Measurements from ENCODE around the gene SRC.

The SRC gene

GRCh38 chr20:37416100-37416847, 70.3 kb downstream of the SRC start:
- no peak for DNase-seq

DNA sequence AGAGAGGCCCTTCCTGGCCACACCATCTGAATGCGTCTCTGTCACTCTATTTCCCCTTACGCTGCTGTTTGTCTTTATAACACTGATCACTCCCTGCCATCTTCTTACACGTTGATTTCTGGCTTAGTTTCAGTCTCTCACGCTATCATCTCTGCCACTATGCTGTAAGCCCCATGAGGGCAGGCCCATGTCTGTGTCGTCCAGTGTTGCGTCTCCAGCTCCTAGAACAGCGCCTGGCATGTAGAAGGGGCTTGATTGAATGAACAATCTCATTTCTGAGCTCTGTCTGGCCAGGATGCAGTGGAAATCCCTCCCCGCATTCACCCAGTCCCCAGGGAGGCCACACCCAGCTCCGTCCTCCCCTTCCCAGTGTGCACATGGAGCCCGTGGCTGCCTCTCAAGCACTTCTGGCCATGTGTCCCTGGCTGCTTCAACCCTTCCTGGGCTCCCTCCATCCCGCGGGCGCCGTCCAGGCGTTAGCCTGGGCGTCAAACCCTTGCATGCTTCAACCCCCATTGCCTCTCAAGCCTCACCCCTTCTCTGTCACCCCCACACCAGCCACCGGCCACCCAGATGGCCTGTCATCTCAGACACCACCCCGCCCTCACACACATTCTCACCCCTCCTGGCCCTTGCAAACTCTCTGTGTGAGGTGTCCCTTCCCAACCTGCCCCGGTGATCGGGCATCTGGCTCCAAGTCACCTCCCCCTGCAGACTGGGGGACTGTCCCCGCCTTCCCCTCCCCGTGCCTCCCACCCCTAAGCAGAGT, 71.1 kb downstream of the SRC start:
- no peak for DNase-seq

DNA sequence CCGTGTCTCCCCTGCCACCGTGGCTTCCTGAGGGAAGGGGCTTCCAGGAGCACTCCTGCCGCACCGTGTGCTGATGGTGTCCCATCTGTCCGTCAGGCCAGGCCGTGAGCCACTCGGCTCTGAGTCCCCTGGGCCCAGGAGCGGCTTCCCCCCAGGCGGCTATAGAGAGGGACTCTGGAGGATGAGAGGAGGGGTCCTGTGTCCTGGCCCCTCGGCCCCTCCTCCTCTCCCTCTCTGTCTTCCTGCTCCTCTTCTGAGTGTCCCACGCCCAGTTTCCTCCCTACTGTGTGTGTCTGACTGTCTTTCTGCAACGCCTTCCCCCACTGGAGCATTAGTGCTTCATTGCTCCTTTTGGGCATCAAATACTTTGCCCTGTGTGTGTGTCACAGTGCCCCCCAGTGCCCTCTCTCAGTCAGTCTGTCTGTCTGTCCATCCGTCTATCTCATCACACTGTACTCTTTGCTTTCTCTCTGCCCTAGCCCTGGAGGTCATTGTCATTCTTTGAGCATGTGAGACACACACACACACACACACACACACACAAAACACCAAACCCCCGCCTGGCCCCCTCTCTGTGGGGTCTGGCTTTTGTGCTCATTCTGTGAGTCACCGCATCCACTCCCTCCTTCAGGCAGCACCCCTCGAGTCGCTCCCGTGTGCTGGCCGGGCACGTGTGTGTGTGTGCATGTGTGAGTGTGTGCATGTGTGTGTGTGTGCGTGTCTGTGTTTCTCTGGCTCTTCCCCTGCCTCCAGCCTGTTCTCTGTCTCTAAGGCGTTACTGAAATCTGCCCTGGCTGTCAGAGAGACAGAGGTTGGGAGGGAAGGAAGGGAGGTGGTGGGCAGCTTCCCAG, 71.9 kb downstream of the SRC start:
- DNase-seq: no peak

- no peak for DNase-seq
Observed at GRCh38 chr20:37418591-37419109, 72.7 kb downstream of the SRC start.

DNA sequence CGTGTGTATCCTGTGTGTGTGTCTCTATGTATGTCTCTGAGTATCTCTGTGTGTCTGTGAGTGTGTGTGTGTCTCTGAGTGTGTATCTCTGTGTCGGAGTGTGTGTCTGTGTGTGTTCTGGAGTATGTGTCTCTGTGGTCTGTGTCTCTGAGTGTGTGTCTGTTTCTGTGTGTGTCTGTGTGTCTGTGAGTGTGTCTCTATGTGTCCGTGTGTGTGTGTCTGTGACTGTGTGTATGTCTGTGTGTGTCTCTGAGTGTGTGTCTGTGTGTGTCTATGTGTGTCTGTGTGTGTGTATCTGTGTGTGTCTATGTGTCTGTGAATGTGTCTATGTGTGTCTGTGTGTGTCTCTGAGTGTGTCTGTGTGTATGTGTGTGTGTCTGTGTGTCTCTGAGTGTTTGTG, 73.4 kb downstream of the SRC start:
- DNase-seq: no peak

GRCh38 chr20:37419774-37420542, 74.0 kb downstream of the SRC start:
- DNase-seq: no peak

DNA sequence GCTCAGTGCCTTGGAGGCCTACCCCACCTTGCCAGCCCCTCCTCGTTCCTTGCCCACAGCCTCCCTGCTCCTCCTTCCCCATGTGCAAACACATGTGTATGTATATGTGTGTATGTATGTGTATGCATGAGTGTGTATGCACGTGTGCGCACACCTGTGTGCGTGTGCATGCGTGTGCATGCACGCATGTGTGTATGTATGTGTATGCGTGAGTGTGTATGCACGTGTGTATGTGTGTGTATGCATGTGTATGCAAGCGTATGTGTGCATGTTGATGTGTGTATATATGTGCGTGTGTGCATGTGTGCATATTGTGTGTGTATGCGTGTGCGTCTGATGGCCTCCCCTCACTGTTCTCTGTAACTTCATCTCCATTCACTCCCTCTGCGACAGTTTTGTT, 74.7 kb downstream of the SRC start:
- no peak for DNase-seq

- no peak for DNase-seq
Observed at GRCh38 chr20:37421060-37421905, 75.3 kb downstream of the SRC start.

DNA sequence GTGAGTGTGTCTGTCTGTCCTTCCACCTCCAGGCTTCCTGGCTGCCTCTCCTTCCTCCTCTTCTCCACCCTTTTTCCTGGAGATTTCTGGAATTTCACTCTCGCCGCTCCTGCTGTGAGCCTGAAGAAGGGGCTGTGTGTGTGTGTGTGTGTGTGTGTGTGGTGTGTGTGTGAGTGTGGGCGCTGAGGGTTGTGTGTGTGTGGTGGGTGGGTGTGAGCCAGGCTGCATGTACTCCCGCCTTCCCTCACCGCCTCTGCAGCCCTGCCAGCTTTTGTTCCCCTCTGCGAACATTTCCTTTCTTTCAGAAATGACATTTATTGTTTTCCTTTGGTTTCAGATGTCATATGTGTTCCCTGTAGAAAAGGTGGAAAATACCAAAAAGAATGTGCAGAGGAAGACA, 76.0 kb downstream of the SRC start:
- no peak for DNase-seq

GRCh38 chr20:37422791-37423286, 76.9 kb downstream of the SRC start:
- DNase-seq: no peak

GRCh38 chr20:37423545-37423944, 77.6 kb downstream of the SRC start:
- no peak for DNase-seq

DNA sequence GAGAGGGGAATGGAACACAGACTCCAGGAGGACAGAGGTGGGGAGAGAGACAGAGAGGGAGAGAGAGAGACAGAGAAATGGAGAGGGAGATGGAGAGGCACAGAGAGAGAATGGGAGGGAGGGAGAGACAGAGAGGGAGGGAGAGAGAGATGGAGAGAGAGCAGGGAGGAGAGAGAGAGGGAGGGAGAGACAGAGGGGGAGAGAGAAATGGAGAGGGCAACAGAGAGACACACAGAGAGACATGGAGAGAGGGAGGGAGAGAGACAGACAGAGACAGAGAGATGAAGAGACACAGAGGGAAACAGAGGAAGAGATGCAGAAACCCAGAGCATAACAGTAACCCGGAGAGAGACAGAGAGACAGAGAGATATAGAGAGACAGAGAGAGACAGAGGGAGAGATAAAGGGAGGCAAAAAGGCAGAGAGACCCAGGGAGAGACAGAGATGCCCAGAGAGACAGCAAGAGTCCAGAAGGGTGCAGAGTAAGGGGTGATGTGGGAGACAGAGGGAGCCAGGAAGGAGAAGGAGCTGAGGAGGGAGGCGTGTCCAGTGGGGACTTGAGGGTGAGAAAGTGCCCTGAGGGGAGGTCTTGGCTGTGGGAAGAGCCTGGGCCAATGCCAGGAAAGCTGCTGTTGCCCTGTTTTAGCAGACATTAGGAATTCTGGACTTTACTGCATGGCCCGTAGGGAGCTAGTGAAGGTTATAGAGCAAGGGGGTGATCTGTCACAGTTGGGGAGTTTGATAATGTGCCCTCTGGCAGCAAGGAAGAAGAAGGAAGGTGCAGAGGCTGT, 78.3 kb downstream of the SRC start:
- no peak for DNase-seq

DNA sequence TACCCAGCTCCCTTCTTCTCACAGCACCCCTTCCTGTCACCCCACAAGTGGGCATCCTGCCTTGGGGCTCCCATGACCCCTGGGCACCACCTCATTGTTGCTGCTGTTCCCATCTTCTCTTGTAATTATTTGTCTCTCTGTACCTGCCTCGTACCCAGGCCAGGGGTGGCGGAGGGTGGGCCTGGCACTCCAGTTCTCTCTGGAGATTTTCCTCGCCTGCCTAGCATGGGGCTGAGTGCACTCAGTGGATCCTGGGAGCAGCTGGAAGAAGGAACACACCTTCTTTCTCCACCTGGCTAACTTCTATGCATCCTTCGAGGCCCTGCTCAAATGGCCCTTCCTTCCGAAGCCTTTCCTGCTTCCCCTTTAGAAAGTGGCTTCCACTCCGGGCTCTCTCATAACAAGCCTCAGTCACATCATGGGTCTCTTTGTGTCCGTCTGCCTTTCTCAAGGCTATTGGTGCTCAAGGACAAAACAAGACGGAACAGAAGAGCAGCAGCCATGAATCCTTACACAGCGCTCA, 79.2 kb downstream of the SRC start:
- no peak for DNase-seq

DNA sequence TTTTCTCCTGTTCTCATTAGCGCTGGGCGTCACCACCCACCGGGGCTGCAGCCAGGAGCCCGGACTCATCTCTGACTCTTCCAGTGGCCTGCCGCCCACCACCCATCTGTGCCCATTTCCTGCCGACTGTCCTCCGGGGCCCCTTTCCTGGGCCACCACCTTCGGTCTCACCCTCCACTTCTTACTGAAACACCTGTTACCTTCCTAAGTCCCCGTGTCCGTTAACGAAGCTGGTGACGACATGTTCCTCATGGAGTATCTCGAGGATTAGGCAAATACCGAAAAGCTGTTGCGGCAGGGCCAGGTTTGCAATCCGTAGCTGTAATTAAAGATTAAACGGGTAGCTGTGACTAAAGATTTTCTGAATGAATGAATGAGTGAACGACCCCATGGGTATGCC, 80.2 kb downstream of the SRC start:
- no peak for DNase-seq

DNA sequence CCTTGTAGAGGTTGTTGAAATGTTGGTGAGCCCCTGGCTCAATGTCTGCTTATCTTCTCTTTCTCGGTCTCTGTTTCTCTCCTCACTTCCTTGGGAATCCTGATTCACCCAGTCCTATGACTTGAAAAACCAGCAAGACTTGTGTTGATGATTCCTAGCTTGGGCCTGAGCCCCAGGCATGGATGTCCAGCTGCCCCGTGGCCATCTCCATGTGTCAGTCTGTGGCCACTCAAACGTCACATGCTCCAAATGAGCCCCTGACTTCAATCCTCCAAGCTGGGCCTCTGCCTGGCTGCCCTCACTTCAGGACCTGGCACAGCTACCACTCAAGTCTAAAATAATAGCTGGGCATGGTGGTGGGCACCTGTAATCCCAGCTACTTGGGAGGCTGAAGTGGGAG, 81.0 kb downstream of the SRC start:
- DNase-seq: no peak

DNA sequence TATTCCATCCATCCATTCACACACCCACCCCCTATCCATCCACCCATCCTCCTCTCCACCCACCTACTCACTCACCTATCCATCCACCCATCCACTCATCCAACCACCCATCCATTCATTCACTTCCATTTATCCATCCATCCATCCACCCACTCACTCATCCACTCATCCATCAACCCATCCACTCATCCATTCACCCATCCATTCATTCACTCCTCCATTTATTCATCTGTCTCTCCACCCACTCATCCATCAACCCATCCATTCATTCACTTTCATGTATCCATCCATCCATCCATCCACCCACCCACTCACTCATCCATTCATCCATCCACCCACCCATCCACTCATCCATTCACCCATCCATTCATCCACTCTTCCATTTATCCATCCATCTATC, 84.1 kb downstream of the SRC start:
- no peak for DNase-seq

DNA sequence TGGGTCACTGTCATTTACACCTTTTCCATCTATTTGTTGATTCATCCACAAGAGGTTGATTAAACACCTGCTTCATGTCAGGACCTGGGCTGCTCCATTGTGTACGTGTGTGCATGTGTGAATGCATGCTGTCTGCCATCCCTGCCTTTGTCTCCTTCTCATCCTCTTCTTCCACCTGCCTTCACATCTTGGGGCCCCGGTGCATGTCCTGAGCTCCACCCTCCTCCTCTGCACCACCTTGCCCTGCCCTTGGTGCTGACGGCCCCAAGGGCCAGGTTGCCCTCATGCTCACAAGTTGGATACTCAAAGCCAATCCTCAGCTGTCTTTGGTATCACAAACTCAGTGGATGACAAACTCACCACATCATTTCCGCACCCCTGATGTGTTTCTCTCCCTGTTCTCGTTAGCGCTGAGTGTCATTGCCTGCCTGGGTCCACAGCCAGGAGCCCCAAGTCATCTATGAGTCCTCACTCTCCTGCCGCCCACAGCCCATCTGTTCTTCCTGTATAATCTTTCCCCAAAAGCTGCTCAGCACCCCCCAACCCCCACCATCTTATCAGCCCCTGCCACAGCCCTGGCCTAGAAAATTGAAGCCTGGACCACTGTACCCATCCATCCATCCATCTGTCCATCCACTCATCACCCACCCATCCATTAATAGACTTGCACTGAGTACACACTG, 85.0 kb downstream of the SRC start:
- DNase-seq: no peak

DNA sequence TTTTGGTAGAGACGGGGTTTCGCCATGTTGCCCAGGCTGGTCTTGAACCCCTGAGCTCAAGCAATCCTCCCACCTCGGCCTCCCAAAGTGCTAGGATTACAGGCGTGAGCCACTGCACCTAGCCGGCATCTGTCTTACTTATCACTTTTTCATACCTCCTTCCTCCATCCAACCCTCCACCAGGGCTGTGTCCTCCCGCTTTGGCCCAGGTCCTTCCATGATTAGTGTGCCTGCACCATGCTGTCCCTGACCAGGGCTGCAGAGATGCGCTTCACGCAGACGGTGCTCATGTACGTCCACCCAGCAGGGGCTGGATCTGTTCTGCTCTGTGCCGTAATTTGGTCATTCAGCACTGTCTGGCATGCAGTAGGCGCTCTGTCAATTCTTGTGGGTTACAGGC, 85.8 kb downstream of the SRC start:
- no peak for DNase-seq

- no peak for DNase-seq
Observed at GRCh38 chr20:37432606-37433005, 86.7 kb downstream of the SRC start.

All from inflammatory macrophage (primary cell).